ENCODE measurements around the gene MYOM3.

DNA sequence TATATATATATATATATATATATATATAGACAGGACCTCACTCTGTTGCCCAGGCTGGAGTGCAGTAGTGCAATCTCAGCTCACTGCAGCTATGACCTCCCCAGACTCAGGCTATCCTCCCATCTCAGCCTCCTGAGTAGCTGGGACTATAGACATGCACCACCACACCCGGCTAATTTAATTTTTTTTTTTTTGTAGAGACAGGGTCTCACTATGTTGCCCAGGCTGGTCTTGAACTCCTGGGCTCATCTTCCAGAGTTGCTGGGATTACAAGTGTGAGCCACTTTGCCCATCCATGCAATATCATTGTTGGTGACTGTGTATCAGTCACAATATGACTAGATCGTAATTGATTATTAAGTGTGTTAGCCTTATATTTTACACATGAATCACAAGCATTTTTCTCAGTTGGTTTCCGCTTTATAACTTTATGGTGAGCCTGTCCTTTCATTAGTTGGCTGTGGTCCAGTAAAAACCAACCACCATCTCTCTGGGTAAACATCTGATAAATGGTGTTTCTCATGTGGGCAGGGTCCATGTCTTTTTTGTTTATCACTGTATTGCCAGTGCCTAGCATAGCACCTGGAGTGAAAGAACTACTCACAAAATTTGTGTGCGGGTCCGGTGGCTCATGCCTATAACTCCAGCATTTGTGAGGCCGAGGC lies 63.6 kb downstream of the MYOM3 start:
- TF ChIP-seq, protein P1, sequence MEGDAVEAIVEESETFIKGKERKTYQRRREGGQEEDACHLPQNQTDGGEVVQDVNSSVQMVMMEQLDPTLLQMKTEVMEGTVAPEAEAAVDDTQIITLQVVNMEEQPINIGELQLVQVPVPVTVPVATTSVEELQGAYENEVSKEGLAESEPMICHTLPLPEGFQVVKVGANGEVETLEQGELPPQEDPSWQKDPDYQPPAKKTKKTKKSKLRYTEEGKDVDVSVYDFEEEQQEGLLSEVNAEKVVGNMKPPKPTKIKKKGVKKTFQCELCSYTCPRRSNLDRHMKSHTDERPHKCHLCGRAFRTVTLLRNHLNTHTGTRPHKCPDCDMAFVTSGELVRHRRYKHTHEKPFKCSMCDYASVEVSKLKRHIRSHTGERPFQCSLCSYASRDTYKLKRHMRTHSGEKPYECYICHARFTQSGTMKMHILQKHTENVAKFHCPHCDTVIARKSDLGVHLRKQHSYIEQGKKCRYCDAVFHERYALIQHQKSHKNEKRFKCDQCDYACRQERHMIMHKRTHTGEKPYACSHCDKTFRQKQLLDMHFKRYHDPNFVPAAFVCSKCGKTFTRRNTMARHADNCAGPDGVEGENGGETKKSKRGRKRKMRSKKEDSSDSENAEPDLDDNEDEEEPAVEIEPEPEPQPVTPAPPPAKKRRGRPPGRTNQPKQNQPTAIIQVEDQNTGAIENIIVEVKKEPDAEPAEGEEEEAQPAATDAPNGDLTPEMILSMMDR (IDR thresholded peaks at IDR 0.05; ENCODE audit: poor library complexity): no peak
- TF ChIP-seq EZH2phosphoT487 (IDR thresholded peaks at IDR 0.05; ENCODE audit: low read depth, severe bottlenecking, unreplicated experiment): no peak
